Mesendoderm (in vitro differentiated cells): Measurements from ENCODE around the gene NANP.
"Not testable (repeated sequence)": the region's sequence is repeated elsewhere in the genome, so short reads cannot be mapped to it uniquely, and the experiment has no call there.

Source experiments
- DNase-seq: peaks from one replicate; pipeline ENCODE4 v3.0.0; 2013
- H2AK5ac ChIP-seq: 2 replicates; pipeline ENCODE4 v1.6.1; 2013; ENCODE audit warnings: low read length, inconsistent platforms
- H2BK120ac ChIP-seq: 2 replicates; pipeline ENCODE4 v1.6.1; 2013; ENCODE audit warnings: low read depth, mild to moderate bottlenecking, low read length, moderate library complexity, mixed read lengths
- H2BK15ac ChIP-seq: replicated peaks from 2 replicates; pipeline ENCODE4 v1.6.1; 2013; ENCODE audit warnings: low read depth, mild to moderate bottlenecking, moderate library complexity
- H2BK5ac ChIP-seq: 2 replicates; pipeline ENCODE4 v1.6.1; 2013; ENCODE audit warnings: low read length, inconsistent platforms
- H3K18ac ChIP-seq: 2 replicates; pipeline ENCODE4 v1.6.1; 2013; ENCODE audit warnings: mild to moderate bottlenecking, low read length, mixed read lengths
- H3K23ac ChIP-seq: one replicate; pipeline ENCODE4 v1.6.1; 2013; ENCODE audit warnings: low read length
- H3K27ac ChIP-seq: 2 replicates; pipeline ENCODE4 v1.5.1; 2013; ENCODE audit warnings: low read depth, mild to moderate bottlenecking, inconsistent platforms, low read length, moderate library complexity
- H3K27me3 ChIP-seq: 2 replicates; pipeline ENCODE4 v1.6.1; 2013; ENCODE audit warnings: low read length, control low read depth, mild to moderate bottlenecking, inconsistent platforms; ENCODE audit not compliant: insufficient read depth, poor library complexity
- H3K36me3 ChIP-seq: 2 replicates; pipeline ENCODE4 v1.6.1; 2013; ENCODE audit warnings: low read length, inconsistent platforms; ENCODE audit not compliant: control insufficient read depth, insufficient read depth
- H3K4ac ChIP-seq: one replicate; pipeline ENCODE4 v1.6.1; 2013; ENCODE audit warnings: low read depth, mild to moderate bottlenecking, low read length, moderate library complexity
- H3K4me1 ChIP-seq: 2 replicates; pipeline ENCODE4 v1.6.1; 2013; ENCODE audit warnings: low read depth, low read length, inconsistent platforms; ENCODE audit not compliant: control insufficient read depth
- H3K4me2 ChIP-seq: 2 replicates; pipeline ENCODE4 v1.6.1; 2013; ENCODE audit warnings: low read length
- H3K4me3 ChIP-seq: 2 replicates; pipeline ENCODE4 v1.5.1; 2013; ENCODE audit warnings: mild to moderate bottlenecking, low read length
- H3K56ac ChIP-seq: one replicate; pipeline ENCODE4 v1.6.1; 2013; ENCODE audit warnings: low read length
- H3K79me1 ChIP-seq: 2 replicates; pipeline ENCODE4 v1.6.1; 2013; ENCODE audit warnings: low read length, inconsistent platforms
- H3K79me2 ChIP-seq: 2 replicates; pipeline ENCODE4 v1.6.1; 2013; ENCODE audit warnings: mild to moderate bottlenecking, low read length; ENCODE audit not compliant: control insufficient read depth, insufficient read depth
- H3K9ac ChIP-seq: 2 replicates; pipeline ENCODE4 v1.6.1; 2013; ENCODE audit warnings: low read length, inconsistent platforms
- H4K5ac ChIP-seq: one replicate; pipeline ENCODE4 v1.6.1; 2013; ENCODE audit warnings: low read length
- H4K8ac ChIP-seq: one replicate; pipeline ENCODE4 v1.6.1; 2013; ENCODE audit warnings: low read depth, mild to moderate bottlenecking, control low read depth, low read length, moderate library complexity
- WGBS: extraction: QIAGEN DNeasy Blood & Tissue Kit; methylation state at CpG from one replicate; pipeline ENCODE4 v1.1.7; 2013; ENCODE audit warnings: low lambda C conversion rate, missing lambda C conversion rate; ENCODE audit not compliant: insufficient coverage; ENCODE audit errors: extremely low coverage; 5-methylcytosine and 5-hydroxymethylcytosine counted together

NANP gene

DNA sequence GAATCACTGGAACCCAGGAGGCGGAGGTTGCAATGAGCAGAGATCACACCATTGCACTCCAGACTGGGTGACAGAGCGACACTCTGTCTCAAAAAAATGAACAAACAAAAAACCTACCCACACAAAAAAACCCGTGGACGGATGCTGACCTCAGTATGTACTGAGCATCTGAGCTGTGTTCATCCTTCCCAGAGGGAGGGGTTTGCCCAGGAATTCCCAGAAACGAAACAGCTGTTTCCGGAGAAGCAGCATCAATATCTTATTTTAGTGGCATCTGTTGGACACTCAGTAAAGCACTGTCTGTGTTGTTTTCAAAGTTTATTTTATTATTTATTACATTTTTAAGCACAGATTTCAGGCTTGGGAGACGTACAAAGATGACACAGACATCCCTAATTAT, 18.7 kb downstream of the NANP start:
- H2BK15ac ChIP-seq, result no peak overlapping the region
- no peak overlapping the region for H2AK5ac ChIP-seq
- H3K4me1 ChIP-seq, result no peaks in the 10 kb centered on the region
- no peaks in the 10 kb centered on the region for H3K36me3 ChIP-seq
- H3K4ac ChIP-seq, result no peak overlapping the region
- H3K27ac ChIP-seq, result no peak overlapping the region
- H3K23ac ChIP-seq, result no peak overlapping the region
- no peak overlapping the region for H3K9ac ChIP-seq
- no peak for DNase-seq
- H3K56ac ChIP-seq, result no peak overlapping the region
- no peaks in the 10 kb centered on the region for H3K27me3 ChIP-seq
- no CpG with 5 or more reads among the region's 7 CpGs for WGBS
- no peak overlapping the region for H4K5ac ChIP-seq
- H2BK120ac ChIP-seq, result no peak overlapping the region
- no peaks in the 10 kb centered on the region for H3K79me2 ChIP-seq
- H3K4me3 ChIP-seq, result no peak overlapping the region
- H4K8ac ChIP-seq, result no peak overlapping the region
- H3K4me2 ChIP-seq, result no peak overlapping the region
- no peaks in the 10 kb centered on the region for H3K79me1 ChIP-seq
- H2BK5ac ChIP-seq, result no peak overlapping the region
- H3K18ac ChIP-seq, result no peak overlapping the region

- Histone ChIP-seq H2BK5ac (no peak overlapping the region), H3K4me3 (no peak overlapping the region), H2AK5ac (no peak overlapping the region), H3K9ac (no peak overlapping the region), H2BK120ac (no peak overlapping the region), H3K23ac (no peak overlapping the region), H3K36me3 (no peaks in the 10 kb centered on the region), H3K79me1 (no peaks in the 10 kb centered on the region), H3K4ac (no peak overlapping the region), H4K5ac (no peak overlapping the region), H3K4me1 (no peaks in the 10 kb centered on the region), H3K79me2 (no peaks in the 10 kb centered on the region), H3K27ac (no peak overlapping the region), H2BK15ac (no peak overlapping the region), H3K4me2 (no peak overlapping the region), H3K56ac (no peak overlapping the region), H3K18ac (no peak overlapping the region), H3K27me3 (no peaks in the 10 kb centered on the region), H4K8ac (no peak overlapping the region)
- no CpG with 5 or more reads among the region's 9 CpGs for WGBS
- DNase-seq, result no peak
Measured at GRCh38 chr20:25604611-25605010, 19.2 kb downstream of the NANP start.

DNA sequence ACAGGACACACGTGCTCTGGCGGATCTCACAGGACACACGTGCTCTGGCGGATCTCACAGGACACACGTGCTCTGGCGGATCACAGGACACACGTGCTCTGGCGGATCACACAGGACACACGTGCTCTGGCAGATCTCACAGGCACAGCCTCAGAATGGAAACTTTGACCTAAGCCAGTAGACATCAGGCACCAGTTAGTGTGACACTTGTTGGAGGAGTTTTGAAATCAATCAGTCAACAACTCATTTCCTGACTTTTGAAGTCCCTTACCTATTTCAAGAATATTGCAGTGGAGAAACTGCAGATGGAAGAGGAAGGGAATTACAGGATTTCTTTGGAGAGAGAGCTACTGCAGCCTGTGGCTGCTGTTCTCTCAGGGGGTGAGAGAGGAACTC, 20.9 kb downstream of the NANP start:
- not testable (repeated sequence) for H3K27me3 ChIP-seq, H3K4me2 ChIP-seq, H3K4ac ChIP-seq, H3K4me1 ChIP-seq, H3K9ac ChIP-seq, H2BK15ac ChIP-seq, H3K36me3 ChIP-seq, H4K8ac ChIP-seq, H3K4me3 ChIP-seq, H3K27ac ChIP-seq, H2AK5ac ChIP-seq, H4K5ac ChIP-seq, DNase-seq, H2BK120ac ChIP-seq, H3K56ac ChIP-seq, H3K23ac ChIP-seq, H2BK5ac ChIP-seq, H3K79me1 ChIP-seq, H3K79me2 ChIP-seq, H3K18ac ChIP-seq
- no CpG with 5 or more reads among the region's 9 CpGs for WGBS

- not testable (repeated sequence) for H3K4ac ChIP-seq, H3K4me2 ChIP-seq, H3K4me1 ChIP-seq, H2AK5ac ChIP-seq, H2BK120ac ChIP-seq, H3K56ac ChIP-seq, H3K36me3 ChIP-seq, H3K79me2 ChIP-seq, H3K27me3 ChIP-seq, H4K8ac ChIP-seq, H3K23ac ChIP-seq, H3K9ac ChIP-seq, H3K79me1 ChIP-seq, H3K18ac ChIP-seq, H3K27ac ChIP-seq, H2BK5ac ChIP-seq, H3K4me3 ChIP-seq, H2BK15ac ChIP-seq, DNase-seq, H4K5ac ChIP-seq
- WGBS, result no CpG with 5 or more reads among the region's 39 CpGs
Measured at GRCh38 chr20:25602191-25602913, 21.5 kb downstream of the NANP start.

DNA sequence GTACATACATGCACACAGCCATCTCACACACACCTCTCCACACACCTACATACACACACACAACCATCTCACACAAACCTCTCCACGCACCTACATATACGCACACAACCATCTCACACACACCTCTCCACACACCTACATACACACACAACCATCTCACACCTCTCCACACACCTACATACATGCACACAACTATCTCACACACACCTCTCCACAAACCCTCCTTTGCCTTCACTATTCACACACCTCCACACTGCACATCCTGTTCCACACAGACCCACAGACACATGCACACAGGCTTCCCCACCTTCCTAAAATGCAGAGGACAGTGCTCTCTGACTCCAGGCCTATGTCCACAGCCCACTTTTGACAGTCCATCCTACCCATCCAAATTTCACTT, 22.2 kb downstream of the NANP start:
- Histone ChIP-seq H3K79me1 (no peaks in the 10 kb centered on the region), H2BK5ac (no peak overlapping the region), H3K9ac (no peak overlapping the region), H3K79me2 (no peaks in the 10 kb centered on the region), H3K56ac (no peak overlapping the region), H3K4ac (no peak overlapping the region), H3K27me3 (no peaks in the 10 kb centered on the region), H4K8ac (no peak overlapping the region), H3K27ac (no peak overlapping the region), H3K18ac (no peak overlapping the region), H4K5ac (no peak overlapping the region), H3K36me3 (no peaks in the 10 kb centered on the region), H3K4me1 (no peaks in the 10 kb centered on the region), H2BK15ac (no peak overlapping the region), H3K4me2 (no peak overlapping the region), H2AK5ac (no peak overlapping the region), H3K4me3 (no peak overlapping the region), H3K23ac (no peak overlapping the region), H2BK120ac (no peak overlapping the region)
- no peak for DNase-seq
- WGBS, result 100% methylated on average over 2 of the region's 2 CpGs

DNA sequence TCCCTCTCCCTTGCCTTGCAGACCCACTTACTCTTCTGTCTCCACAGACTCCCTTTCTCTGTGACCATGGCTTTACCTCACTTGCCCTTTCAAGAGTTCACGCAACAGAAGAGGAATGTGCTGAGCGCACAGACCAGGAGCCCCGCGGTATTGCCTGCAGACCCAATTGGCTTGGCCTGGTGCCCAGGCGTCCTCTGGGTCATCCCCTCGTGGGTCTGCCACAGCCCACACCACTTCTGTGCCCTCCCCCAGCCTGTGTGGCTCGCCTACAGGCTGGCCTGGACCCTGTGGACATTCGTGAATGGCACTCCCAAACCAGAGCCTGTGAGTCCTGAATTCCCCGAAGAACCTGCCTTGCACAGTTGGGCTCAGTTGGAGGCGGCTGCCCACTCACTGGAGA, 23.2 kb downstream of the NANP start:
- Histone ChIP-seq H2BK120ac (no peak overlapping the region), H3K27me3 (no peaks in the 10 kb centered on the region), H3K36me3 (no peaks in the 10 kb centered on the region), H4K8ac (no peak overlapping the region), H2BK15ac (no peak overlapping the region), H3K4me1 (no peaks in the 10 kb centered on the region), H3K4me2 (no peak overlapping the region), H3K79me1 (no peaks in the 10 kb centered on the region), H3K9ac (no peak overlapping the region), H3K18ac (no peak overlapping the region), H3K79me2 (no peaks in the 10 kb centered on the region), H2BK5ac (no peak overlapping the region), H3K4ac (no peak overlapping the region), H3K27ac (no peak overlapping the region), H4K5ac (no peak overlapping the region), H2AK5ac (no peak overlapping the region), H3K56ac (no peak overlapping the region), H3K23ac (peak overlapping the region; percentile 45), H3K4me3 (no peak overlapping the region)
- WGBS, result no CpG with 5 or more reads among the region's 10 CpGs
- no peak for DNase-seq
